Skeletal muscle tissue (tissue), 4 donors: Measurements from ENCODE around the gene SEZ6. TPM values are rescaled to one million over a fixed set of nuclear protein-coding genes. Genes with fewer than 3 reads are reported as not detected.
"Not testable (repeated sequence)": the region's sequence is repeated elsewhere in the genome, so short reads cannot be mapped to it uniquely, and the experiment has no call there.

ENCODE experiments used
- H3K27ac ChIP-seq: one replicate; pipeline ENCODE4 v1.7.0; 2013; ENCODE audit warnings: mild to moderate bottlenecking, low read depth, low read length, inconsistent platforms
- H3K27me3 ChIP-seq, 3 donors: one replicate each; pipeline ENCODE4 v1.7.0; 2013; ENCODE audit warnings: low read length in 3 of 3; ENCODE audit not compliant: control insufficient read depth in 3 of 3, insufficient read depth in 3 of 3
- H3K36me3 ChIP-seq, 3 donors: one replicate each; pipeline ENCODE4 v1.7.0; 2013; ENCODE audit warnings: low read length in 3 of 3; ENCODE audit not compliant: control insufficient read depth in 3 of 3, insufficient read depth in 3 of 3
- H3K4me1 ChIP-seq, 3 donors: one replicate each; pipeline ENCODE4 v1.7.0; 2013; ENCODE audit warnings: low read length in 3 of 3, mild to moderate bottlenecking in 3 of 3; ENCODE audit not compliant: control insufficient read depth in 3 of 3, insufficient read depth in 3 of 3
- H3K4me3 ChIP-seq, 3 donors: one replicate each; pipeline ENCODE4 v1.7.0; 2013; ENCODE audit warnings: low read length in 3 of 3
- H3K9ac ChIP-seq, 3 donors: one replicate each; pipeline ENCODE4 v1.7.0; 2013; ENCODE audit warnings: low read length in 3 of 3, mild to moderate bottlenecking in 3 of 3, moderate library complexity in 2 of 3, low read depth in 1 of 3
- H3K9me3 ChIP-seq, 3 donors: one replicate each; pipeline ENCODE4 v1.7.0; 2013; ENCODE audit warnings: low read length in 3 of 3; ENCODE audit not compliant: control insufficient read depth in 3 of 3
- total RNA-seq: library from RNA; depleted of rRNA; stranded (reverse); fragments of >200 nt; gene quantifications from one replicate; pipeline ENCODE4 v1.2.3, GENCODE V29; 2014
- donor health status: Osteomylitis.

The SEZ6 gene
- total RNA-seq, 1 donor from 2014 or later = not detected

DNA sequence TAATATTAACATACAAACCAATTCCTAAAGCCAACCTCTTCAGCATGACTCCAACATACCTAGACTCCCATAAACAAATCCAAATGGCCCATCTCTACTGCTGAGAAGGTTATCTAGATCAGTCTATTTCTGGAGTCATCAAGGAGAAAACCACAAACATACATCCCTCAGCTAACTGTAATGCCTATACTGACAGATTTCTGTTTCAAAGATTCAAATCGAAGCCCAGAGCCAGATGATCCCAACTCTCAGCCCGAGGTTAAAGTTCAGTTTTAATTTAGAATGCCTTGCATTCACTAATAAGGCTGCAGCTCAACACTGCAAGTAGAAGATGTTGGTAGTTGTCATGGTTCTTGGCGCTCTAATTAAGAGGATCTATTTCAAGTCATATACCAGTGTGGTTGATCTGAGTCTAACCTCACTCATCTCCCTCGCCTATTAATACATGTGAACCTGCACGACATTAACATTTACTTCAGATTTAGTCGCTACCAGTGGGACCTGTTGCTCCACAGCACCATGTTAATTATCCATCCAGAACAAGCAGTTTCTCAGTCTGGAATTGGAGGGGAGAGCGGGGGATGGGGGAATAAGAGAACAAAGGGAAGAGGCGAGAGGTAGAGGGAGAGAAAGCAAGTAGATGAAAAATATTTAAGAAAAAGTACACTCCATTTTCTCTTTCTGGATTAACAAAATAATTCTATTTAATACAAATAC lies 69.9 kb downstream of the SEZ6 start:
- Histone ChIP-seq H3K9ac (no peak overlapping the region), H3K27ac (no peak overlapping the region), H3K36me3 (peaks cover 0 to 2% (median 0%) of the 10 kb centered on the region in 3 donors), H3K9me3 (no peaks in the 10 kb centered on the region), H3K4me1 (peaks cover 41 to 53% (median 43%) of the 10 kb centered on the region in 3 donors), H3K27me3 (no peaks in the 10 kb centered on the region), H3K4me3 (no peak overlapping the region)

DNA sequence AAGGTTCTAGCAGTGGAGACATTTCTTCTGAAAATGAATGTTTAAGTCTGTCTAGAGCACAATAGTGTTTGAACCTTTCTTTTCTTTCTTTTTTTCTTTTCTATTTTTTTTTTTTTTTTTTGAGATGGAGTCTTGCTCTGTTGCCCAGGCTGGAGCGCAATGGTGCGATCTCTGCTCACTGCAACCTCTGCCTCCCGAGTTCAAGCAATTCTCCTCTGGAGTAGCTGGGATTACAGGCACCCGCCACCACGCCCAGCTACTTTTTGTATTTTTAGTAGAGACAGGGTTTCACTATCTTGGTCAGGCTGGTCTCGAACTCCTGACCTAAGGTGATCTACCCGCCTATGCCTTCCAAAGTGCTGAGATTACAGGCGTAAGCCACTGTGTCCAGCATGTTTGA lies 71.3 kb downstream of the SEZ6 start:
- peaks cover 29 to 42% (median 31%) of the 10 kb centered on the region in 3 donors for H3K4me1 ChIP-seq
- not testable (repeated sequence) for H3K9ac ChIP-seq, H3K36me3 ChIP-seq, H3K9me3 ChIP-seq, H3K4me3 ChIP-seq, H3K27ac ChIP-seq, H3K27me3 ChIP-seq

DNA sequence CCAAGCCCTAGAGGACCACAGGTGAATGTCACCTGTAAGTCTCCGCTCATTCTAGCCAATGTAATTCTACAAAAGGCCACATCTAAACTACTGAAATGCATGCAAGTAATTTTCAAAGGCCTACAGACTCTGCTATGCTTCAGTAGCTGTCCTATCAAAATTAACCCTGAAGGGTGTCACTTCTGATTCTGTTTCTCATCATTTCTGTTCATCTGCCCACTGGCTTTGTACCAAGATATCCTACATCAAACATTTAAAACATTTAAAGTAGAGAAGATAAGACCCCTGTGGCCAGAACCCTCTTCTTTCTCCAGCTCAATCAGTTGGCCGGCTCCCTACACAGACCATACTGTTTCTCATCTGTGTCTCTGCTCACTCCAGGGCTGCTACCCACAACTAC lies 76.0 kb downstream of the SEZ6 start:
- H3K36me3 ChIP-seq = peaks cover 0 to 11% (median 9%) of the 10 kb centered on the region in 3 donors
- H3K27me3 ChIP-seq = no peaks in the 10 kb centered on the region
- H3K4me3 ChIP-seq = no peak overlapping the region
- H3K9me3 ChIP-seq = no peaks in the 10 kb centered on the region
- H3K9ac ChIP-seq = no peak overlapping the region
- H3K27ac ChIP-seq = no peak overlapping the region
- peaks cover 8 to 11% (median 11%) of the 10 kb centered on the region in 3 donors for H3K4me1 ChIP-seq

DNA sequence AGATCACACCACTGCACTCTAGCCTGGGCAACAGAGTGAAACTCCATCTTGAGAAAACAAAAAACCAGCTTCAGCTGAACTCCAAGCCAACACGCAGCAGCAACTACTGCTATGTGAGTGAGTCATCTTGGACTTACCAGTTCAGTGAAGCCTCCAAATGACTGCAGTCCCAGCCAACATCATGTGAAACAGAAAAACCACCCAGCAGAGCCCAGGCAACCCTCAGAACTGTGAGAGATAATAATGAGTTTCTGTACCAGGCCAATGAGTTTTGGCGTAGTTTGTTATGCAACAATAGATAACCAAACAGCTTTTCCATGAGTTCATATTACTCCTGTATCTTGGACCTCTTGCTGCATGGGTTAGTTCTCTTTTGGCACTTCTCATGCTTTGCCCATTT lies 77.8 kb downstream of the SEZ6 start:
- Histone ChIP-seq H3K27ac (no peak overlapping the region), H3K27me3 (no peaks in the 10 kb centered on the region), H3K4me3 (no peak overlapping the region), H3K4me1 (peaks cover 8 to 11% (median 11%) of the 10 kb centered on the region in 3 donors), H3K9ac (no peak overlapping the region), H3K9me3 (no peaks in the 10 kb centered on the region), H3K36me3 (peaks cover 6 to 19% (median 16%) of the 10 kb centered on the region in 3 donors)

DNA sequence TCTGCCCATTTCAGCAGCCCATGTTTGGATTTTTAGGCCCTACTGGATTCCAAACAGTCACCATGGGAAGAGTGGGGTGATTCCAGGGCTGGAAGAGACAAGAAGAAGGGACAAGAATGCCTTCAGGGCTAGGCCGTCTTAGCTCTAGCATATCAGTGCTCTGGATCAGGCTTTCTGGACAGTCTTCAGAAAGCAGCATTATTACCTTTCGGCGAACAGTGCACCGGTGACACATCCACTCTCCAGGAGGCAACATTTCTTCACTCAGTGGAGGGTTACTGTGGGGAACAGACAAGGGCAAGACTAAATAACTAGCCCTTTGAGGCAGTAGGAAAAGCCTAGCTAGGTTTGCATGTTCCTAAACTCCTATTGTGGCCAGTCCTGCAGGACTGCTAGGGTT lies 79.0 kb downstream of the SEZ6 start:
- Histone ChIP-seq H3K27ac (peak overlapping the region; percentile 20), H3K27me3 (no peaks in the 10 kb centered on the region), H3K4me1 (peaks cover 8 to 11% (median 11%) of the 10 kb centered on the region in 3 donors), H3K9ac (no peak overlapping the region), H3K4me3 (no peak overlapping the region), H3K36me3 (peaks cover 8 to 29% (median 22%) of the 10 kb centered on the region in 3 donors), H3K9me3 (no peaks in the 10 kb centered on the region)

DNA sequence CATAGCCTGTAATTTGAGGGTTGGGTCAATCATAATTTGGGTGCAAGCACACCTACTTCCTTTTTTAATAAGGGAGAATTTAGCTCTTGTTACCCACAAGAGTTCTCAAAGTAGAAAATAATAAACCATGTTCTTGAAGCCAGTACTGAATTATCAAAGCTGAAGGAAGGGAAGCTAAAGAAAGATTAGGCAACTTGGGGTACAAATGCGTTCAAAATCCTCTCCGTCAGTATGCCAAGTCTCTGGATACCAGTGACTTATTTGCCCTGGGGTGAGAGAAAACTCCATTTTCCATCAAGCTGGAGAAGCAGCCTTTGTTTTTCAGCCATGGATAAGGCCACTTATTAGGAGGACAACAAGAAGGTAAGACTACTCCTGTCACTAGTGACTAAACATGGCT lies 79.5 kb downstream of the SEZ6 start:
- Histone ChIP-seq H3K4me1 (peaks cover 8 to 11% (median 11%) of the 10 kb centered on the region in 3 donors), H3K27me3 (no peaks in the 10 kb centered on the region), H3K27ac (peak overlapping the region; percentile 20), H3K36me3 (peaks cover 8 to 33% (median 26%) of the 10 kb centered on the region in 3 donors), H3K9ac (peak overlapping the region in 1 of 3 donors; percentile 3), H3K4me3 (no peak overlapping the region), H3K9me3 (no peaks in the 10 kb centered on the region)

- Histone ChIP-seq H3K27me3 (no peaks in the 10 kb centered on the region), H3K27ac (peak overlapping the region; percentile 4), H3K9me3 (no peaks in the 10 kb centered on the region), H3K36me3 (peaks cover 12 to 37% (median 29%) of the 10 kb centered on the region in 3 donors), H3K4me1 (peaks cover 8 to 11% (median 11%) of the 10 kb centered on the region in 3 donors), H3K9ac (no peak overlapping the region), H3K4me3 (no peak overlapping the region)
Observed at GRCh38 chr17:28925912-28926365, 79.9 kb downstream of the SEZ6 start.

GRCh38 chr17:28920201-28920600 lies 85.6 kb downstream of the SEZ6 start:
- Histone ChIP-seq H3K9me3 (no peaks in the 10 kb centered on the region), H3K4me1 (peaks cover 8 to 14% (median 12%) of the 10 kb centered on the region in 3 donors), H3K36me3 (peaks cover 48 to 74% (median 63%) of the 10 kb centered on the region in 3 donors), H3K9ac (no peak overlapping the region), H3K27me3 (no peaks in the 10 kb centered on the region), H3K4me3 (no peak overlapping the region), H3K27ac (no peak overlapping the region)

DNA sequence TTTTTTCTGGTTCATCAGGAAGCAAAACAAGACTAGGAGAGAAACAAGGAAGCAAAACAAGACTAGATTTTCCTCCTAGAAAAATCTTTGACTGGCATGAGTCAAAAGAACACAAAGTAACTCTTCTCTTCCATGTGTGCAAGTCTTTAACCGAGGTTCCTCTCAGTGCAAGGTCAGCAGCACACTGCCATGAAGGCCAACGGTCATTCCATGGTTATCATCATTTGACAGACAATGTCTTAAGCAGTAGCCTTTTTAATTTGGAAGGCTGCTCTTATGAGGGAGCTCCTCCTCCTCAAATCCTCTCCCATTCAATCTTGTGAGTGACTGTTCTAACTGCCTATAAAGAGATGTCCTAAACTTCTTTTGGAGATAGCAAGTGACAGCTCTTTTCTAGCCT lies 87.5 kb downstream of the SEZ6 start:
- Histone ChIP-seq H3K27ac (no peak overlapping the region), H3K36me3 (peaks cover 54 to 78% (median 72%) of the 10 kb centered on the region in 3 donors), H3K4me3 (no peak overlapping the region), H3K4me1 (peaks cover 8 to 14% (median 12%) of the 10 kb centered on the region in 3 donors), H3K9me3 (no peaks in the 10 kb centered on the region), H3K27me3 (no peaks in the 10 kb centered on the region), H3K9ac (no peak overlapping the region)

- peaks cover 60 to 80% (median 77%) of the 10 kb centered on the region in 3 donors for H3K36me3 ChIP-seq
- peak overlapping the region in 2 of 3 donors; percentile 22 to 40 for H3K9ac ChIP-seq
- H3K4me3 ChIP-seq = no peak overlapping the region
- no peaks in the 10 kb centered on the region for H3K27me3 ChIP-seq
- peaks cover 8 to 14% (median 12%) of the 10 kb centered on the region in 3 donors for H3K4me1 ChIP-seq
- no peak overlapping the region for H3K27ac ChIP-seq
- H3K9me3 ChIP-seq = no peaks in the 10 kb centered on the region
Observed at GRCh38 chr17:28917465-28917864, 88.4 kb downstream of the SEZ6 start.
